Thyroid gland (tissue), 4 donors: Measurements from ENCODE around the gene ABCC1. TPM values are rescaled to one million over a fixed set of nuclear protein-coding genes. Genes with fewer than 3 reads are reported as not detected.

Source experiments
- DNase-seq, 2 donors: peaks; one replicate each; pipeline ENCODE4 v3.0.0-alpha.2; 2019
- H3K27ac ChIP-seq, 3 donors: fragments of 200-600 bp; sonication (generic); 1 replicate in 2 of 3; 2 replicates in 1 of 3; pipeline ENCODE4 v1.5.1; 2016 to 2019; ENCODE audit warnings: mild to moderate bottlenecking in 1 of 3, moderate library complexity in 1 of 3
- H3K27me3 ChIP-seq: fragments of 200-600 bp; sonication (generic); one replicate; pipeline ENCODE4 v1.5.1; 2019
- H3K36me3 ChIP-seq, 2 donors: fragments of 200-600 bp; sonication (generic); one replicate each; pipeline ENCODE4 v1.5.1; 2016 to 2019
- H3K4me1 ChIP-seq, 2 donors: fragments of 200-600 bp; sonication (generic); one replicate each; pipeline ENCODE4 v1.5.1; 2017 to 2019
- H3K4me3 ChIP-seq, 3 donors: fragments of 200-600 bp; sonication (generic); replicated peaks in 1 of 3; 1 replicate in 2 of 3; 2 replicates in 1 of 3; pipeline ENCODE4 v1.5.1; 2016; ENCODE audit warnings: mild to moderate bottlenecking in 1 of 3
- H3K9me3 ChIP-seq: fragments of 200-600 bp; sonication (generic); one replicate; pipeline ENCODE4 v1.5.1; 2017
- CTCF ChIP-seq, 6 experiments: fragments of 200-600 bp in 3 of 6; fragments of 450-650 bp in 3 of 6; sonication (generic) in 3 of 6; IDR thresholded peaks; one replicate each; pipeline ENCODE4 v1.5.1; 2016 to 2019; ENCODE audit warnings: antibody characterized with exemption in 6 of 6, mild to moderate bottlenecking in 2 of 6, inconsistent platforms in 1 of 6, moderate library complexity in 1 of 6
- POLR2A ChIP-seq, 2 donors: fragments of 450-650 bp; IDR thresholded peaks; one replicate each; pipeline ENCODE4 v1.6.1; 2017; ENCODE audit warnings: antibody characterized with exemption in 2 of 2, mild to moderate bottlenecking in 2 of 2, moderate library complexity in 1 of 2
- WGBS, 2 donors: methylation state at CpG; one replicate each; pipeline ENCODE4 v1.1.5; 2017; 5-methylcytosine and 5-hydroxymethylcytosine counted together
- intact Hi-C: fragments of 100-400 bp; cut with DNase I; formaldehyde crosslinking; loops from one replicate; pipeline ENCODE4 v1.15.1; 2023
- total RNA-seq, 4 donors: library from RNA; depleted of rRNA; stranded (reverse); fragments of >200 nt; gene quantifications; one replicate each; pipeline ENCODE4 v1.2.3, GENCODE V29; 2016

ABCC1 gene
- total RNA-seq, 4 donors from 2014 or later = 42.7 to 76.7 (median 70.1) TPM

- TF ChIP-seq CTCF (IDR thresholded peaks at IDR 0.05) = no peak
- no peak for TF ChIP-seq POLR2A (IDR thresholded peaks at IDR 0.05)
- intact Hi-C loops = loop anchor here (10.0 kb wide), 1 partner anchor 52 kb away; no protein-coding TSS in a partner anchor
- Histone ChIP-seq H3K9me3 (no peaks in the 10 kb centered on the region), H3K4me3 (no peak overlapping the region), H3K27me3 (no peaks in the 10 kb centered on the region), H3K4me1 (peaks cover 4 to 5% of the 10 kb centered on the region in 2 donors), H3K27ac (no peak overlapping the region), H3K36me3 (no peaks in the 10 kb centered on the region)
- 82 to 84% methylated on average over 10 of the region's 10 CpGs for WGBS, 2 donors
- DNase-seq = no peak
Measured at GRCh38 chr16:15946257-15947044, 3.0 kb upstream of the ABCC1 start.

GRCh38 chr16:15947983-15948509 is 1.4 kb upstream of the ABCC1 start:
- Histone ChIP-seq H3K4me3 (no peak overlapping the region), H3K9me3 (no peaks in the 10 kb centered on the region), H3K27ac (no peak overlapping the region), H3K27me3 (no peaks in the 10 kb centered on the region), H3K4me1 (peaks cover 14 to 20% of the 10 kb centered on the region in 2 donors), H3K36me3 (no peaks in the 10 kb centered on the region)
- no peak for DNase-seq
- intact Hi-C loops = loop anchor here (10.0 kb wide), 1 partner anchor 53 kb away; no protein-coding TSS in a partner anchor
- no peak for TF ChIP-seq CTCF (IDR thresholded peaks at IDR 0.05)
- no peak for TF ChIP-seq POLR2A (IDR thresholded peaks at IDR 0.05)
- WGBS, 2 donors = 99 to 100% methylated on average over 4 of the region's 4 CpGs

GRCh38 chr16:15948532-15949209 is 745 bp upstream of the ABCC1 start:
- DNase-seq = no peak
- Histone ChIP-seq H3K27me3 (no peaks in the 10 kb centered on the region), H3K27ac (peak overlapping the region; percentile 51 to 76 (median 63)), H3K36me3 (no peaks in the 10 kb centered on the region), H3K4me3 (peak overlapping the region in 2 of 3 donors; percentile 37 to 45), H3K4me1 (peaks cover 14 to 22% of the 10 kb centered on the region in 2 donors), H3K9me3 (no peaks in the 10 kb centered on the region)
- intact Hi-C loops = loop anchor here (10.0 kb wide), 1 partner anchor 54 kb away; no protein-coding TSS in a partner anchor
- TF ChIP-seq CTCF (IDR thresholded peaks at IDR 0.05) (no peak), POLR2A (IDR thresholded peaks at IDR 0.05) (no peak)
- WGBS, 2 donors = 71 to 75% methylated on average over 18 of the region's 18 CpGs

- intact Hi-C loops = no loop called here
- DNase-seq = peak; percentile 51 to 54
- Histone ChIP-seq H3K4me3 (peak overlapping the region; percentile 78 to 99 (median 86)), H3K36me3 (no peaks in the 10 kb centered on the region), H3K9me3 (no peaks in the 10 kb centered on the region), H3K4me1 (peaks cover 14 to 22% of the 10 kb centered on the region in 2 donors), H3K27ac (peak overlapping the region; percentile 83 to 96 (median 87)), H3K27me3 (no peaks in the 10 kb centered on the region)
- WGBS, 2 donors = 1 to 2% methylated on average over 18 of the region's 18 CpGs
- peak in 1 of 2 donors; percentile 59 for TF ChIP-seq POLR2A (IDR thresholded peaks at IDR 0.05)
- no peak for TF ChIP-seq CTCF (IDR thresholded peaks at IDR 0.05)
Measured at GRCh38 chr16:15950161-15950854, 892 bp downstream of the ABCC1 start.
